KOPT-K1 (cell line): ENCODE measurements around the gene AKR1C2.
"Not testable (repeated sequence)": the region's sequence is repeated elsewhere in the genome, so short reads cannot be mapped to it uniquely, and the experiment has no call there.

Experiments used
- H3K27ac ChIP-seq: fragments of 200-600 bp; sonication (generic); 2 replicates; pipeline ENCODE4 v1.5.1; 2016; ENCODE audit warnings: antibody characterized with exemption, mild to moderate bottlenecking, low read depth, low read length; ENCODE audit not compliant: poor library complexity, severe bottlenecking
- H3K36me3 ChIP-seq: fragments of 200-600 bp; sonication (generic); 2 replicates; pipeline ENCODE4 v1.5.1; 2017; ENCODE audit warnings: antibody characterized with exemption, mild to moderate bottlenecking, low read length, moderate library complexity; ENCODE audit not compliant: insufficient read depth
- H3K9me3 ChIP-seq: fragments of 200-600 bp; sonication (generic); 2 replicates; pipeline ENCODE4 v1.5.1; 2017; ENCODE audit warnings: antibody characterized with exemption, low read length, mild to moderate bottlenecking; ENCODE audit not compliant: insufficient read depth, poor library complexity, severe bottlenecking

AKR1C2 gene

DNA sequence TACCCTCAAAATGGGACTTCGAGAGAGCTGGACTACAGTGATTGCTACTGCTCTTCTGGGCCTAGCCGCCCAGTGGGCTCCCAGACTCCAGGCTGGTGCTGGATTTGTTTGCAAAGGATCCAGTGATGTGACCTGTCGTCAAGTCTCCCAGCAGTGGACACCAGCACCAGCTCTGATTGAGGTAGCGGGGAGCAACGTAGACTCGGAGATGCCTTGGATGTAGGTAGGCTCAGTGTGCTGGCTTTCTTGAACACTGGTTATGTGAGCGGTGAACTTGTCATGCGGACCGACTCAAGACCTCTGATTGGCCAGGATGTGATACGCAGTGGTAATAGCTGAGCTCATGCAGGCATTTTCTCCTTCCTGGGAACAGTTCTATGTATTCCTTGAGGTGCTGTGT, 19.4 kb downstream of the AKR1C2 start:
- Histone ChIP-seq H3K36me3 (no peaks in the 10 kb centered on the region), H3K9me3 (no peaks in the 10 kb centered on the region), H3K27ac (no peak overlapping the region)

DNA sequence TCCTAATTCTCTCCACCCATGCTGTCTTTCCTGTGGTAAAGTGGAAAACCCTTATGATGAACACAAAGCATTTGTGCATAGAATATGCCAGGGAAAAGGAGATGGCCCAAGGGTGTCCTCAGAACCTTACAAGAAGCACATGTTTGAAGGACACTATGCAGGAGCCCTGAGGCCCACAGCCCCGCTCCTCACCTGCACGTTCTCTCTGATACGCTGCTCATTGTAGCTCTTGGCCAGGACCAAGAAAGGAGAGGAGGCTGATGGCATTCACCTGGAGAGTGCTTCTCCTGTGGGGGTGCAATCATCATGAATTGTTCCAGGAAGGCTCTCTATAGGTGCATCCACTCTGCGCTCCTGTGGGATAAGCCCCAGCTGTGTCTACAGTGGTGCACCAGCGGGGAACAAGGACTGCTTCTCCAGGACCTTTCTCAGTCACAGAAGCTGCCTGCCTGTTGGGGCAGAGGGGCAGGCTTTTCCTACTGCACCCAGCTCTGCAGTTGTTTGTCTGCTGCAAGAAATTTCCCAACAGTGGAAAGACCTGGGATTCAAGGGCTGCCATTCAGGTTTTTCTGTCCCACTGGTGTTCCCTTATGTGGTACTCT, 19.9 kb downstream of the AKR1C2 start:
- H3K9me3 ChIP-seq, result no peaks in the 10 kb centered on the region
- no peaks in the 10 kb centered on the region for H3K36me3 ChIP-seq
- no peak overlapping the region for H3K27ac ChIP-seq

DNA sequence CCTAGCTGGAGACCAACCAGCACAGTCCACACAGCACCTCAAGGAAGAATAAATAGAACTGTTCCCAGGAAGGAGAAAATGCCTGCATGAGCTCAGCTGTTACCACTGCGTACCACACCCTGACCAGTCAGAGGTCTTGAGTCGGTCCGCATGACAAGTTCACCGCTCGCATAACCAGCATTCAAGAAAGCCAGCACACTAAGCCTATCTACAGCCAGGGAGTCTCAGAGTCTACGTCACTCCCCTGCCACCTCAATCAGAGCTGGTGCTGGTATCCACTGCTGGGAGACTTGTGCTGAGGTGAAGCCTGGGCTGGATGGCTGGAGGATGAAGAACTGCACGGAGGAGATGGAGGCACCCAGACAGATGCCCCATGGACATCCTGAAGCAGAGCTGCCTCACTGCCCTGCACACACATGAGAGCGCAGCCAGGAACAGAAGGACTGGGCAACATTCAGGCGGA, 20.9 kb downstream of the AKR1C2 start:
- no peaks in the 10 kb centered on the region for H3K9me3 ChIP-seq
- no peak overlapping the region for H3K27ac ChIP-seq
- no peaks in the 10 kb centered on the region for H3K36me3 ChIP-seq

GRCh38 chr10:4981722-4982471, 21.8 kb downstream of the AKR1C2 start:
- Histone ChIP-seq H3K36me3 (no peaks in the 10 kb centered on the region), H3K9me3 (no peaks in the 10 kb centered on the region), H3K27ac (no peak overlapping the region)

DNA sequence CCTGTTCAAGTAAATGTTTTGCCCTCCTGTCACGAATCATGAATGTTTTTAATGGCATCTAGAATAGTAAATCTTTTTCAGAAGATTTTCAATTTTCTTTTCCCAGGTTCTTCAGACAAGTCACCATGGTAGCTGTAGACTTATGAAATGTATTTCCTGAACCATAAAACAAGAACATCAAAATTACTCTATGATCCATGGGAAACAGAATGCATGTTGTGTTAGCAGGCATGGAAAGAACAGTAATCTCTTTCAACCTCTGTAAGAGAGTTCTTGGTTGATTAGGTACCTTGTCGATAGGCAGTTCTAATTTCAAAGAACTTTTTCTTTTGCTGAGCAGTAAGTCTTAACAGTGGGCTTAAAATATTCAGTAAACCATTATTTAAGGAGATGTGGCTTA, 22.9 kb downstream of the AKR1C2 start:
- Histone ChIP-seq H3K36me3 (no peaks in the 10 kb centered on the region), H3K9me3 (no peaks in the 10 kb centered on the region), H3K27ac (no peak overlapping the region)

DNA sequence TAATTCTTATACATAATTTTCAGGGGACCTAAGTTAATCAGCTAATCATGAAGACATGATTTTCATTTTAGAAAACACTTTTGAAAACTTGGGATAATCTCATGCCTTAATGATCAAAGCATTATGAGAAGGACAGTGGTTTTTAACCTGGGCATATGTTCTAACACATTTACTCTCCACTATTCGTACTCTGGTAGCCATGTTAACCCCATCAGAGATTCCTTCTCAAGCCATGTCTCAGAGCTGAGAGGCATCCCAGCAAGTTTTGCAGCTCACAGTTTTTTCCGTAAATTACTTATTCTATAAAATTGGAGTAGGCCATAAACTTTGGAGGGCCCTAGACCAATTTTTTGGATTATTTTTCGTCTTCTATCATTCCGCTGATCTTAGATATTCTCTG, 24.8 kb downstream of the AKR1C2 start:
- Histone ChIP-seq H3K9me3 (no peaks in the 10 kb centered on the region), H3K27ac (no peak overlapping the region), H3K36me3 (no peaks in the 10 kb centered on the region)

- Histone ChIP-seq H3K27ac (no peak overlapping the region), H3K9me3 (no peaks in the 10 kb centered on the region), H3K36me3 (no peaks in the 10 kb centered on the region)
Measured at GRCh38 chr10:4977025-4977424, 26.6 kb downstream of the AKR1C2 start.

GRCh38 chr10:4974400-4974799, 29.3 kb downstream of the AKR1C2 start:
- not testable (repeated sequence) for H3K9me3 ChIP-seq, H3K36me3 ChIP-seq, H3K27ac ChIP-seq

DNA sequence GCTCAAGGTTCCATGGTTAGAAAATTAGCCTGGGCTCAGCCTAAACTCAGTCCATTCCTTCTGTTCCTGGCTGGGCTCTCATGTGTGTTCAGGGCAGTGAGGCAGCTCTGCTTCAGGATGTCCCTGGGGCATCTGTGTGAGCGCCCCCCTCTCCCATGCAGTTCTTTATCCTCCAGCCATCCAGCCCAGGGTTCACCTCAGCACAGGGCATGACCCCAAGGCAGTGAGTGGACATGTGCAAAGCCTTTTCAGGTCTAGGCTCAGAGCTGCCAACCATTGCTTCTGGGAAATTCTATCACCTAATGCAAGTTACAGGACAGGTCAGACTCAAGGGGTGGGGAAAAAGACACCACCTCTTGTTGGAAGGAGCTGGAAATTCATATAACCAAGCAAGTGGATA, 30.4 kb downstream of the AKR1C2 start:
- not testable (repeated sequence) for H3K36me3 ChIP-seq, H3K27ac ChIP-seq

GRCh38 chr10:4972369-4973142, 31.1 kb downstream of the AKR1C2 start:
- not testable (repeated sequence) for H3K9me3 ChIP-seq, H3K27ac ChIP-seq, H3K36me3 ChIP-seq

More for the DNA sequence above, 30.4 kb downstream of the AKR1C2 start:
- H3K9me3 ChIP-seq, result not testable (repeated sequence)

DNA sequence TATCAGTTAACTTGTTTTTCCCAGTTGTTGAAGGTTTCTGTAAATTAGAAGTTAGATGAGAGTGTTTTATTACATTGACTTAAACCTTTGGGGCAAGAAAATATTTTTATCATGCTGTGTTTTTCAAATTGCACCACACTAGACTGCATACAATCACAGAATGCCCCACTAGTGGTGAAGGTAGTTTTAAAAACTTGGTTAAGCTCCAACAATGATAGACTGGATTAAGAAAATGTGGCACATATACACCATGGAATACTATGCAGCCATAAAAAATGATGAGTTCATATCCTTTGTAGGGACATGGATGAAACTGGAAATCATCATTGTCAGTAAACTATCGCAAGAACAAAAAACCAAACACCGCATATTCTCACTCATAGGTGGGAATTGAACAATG, 33.3 kb downstream of the AKR1C2 start:
- H3K27ac ChIP-seq, H3K36me3 ChIP-seq: not testable (repeated sequence)

GRCh38 chr10:4969289-4969688, 34.4 kb downstream of the AKR1C2 start:
- H3K9me3 ChIP-seq, H3K36me3 ChIP-seq, H3K27ac ChIP-seq: not testable (repeated sequence)

More for the DNA sequence above, 33.3 kb downstream of the AKR1C2 start:
- not testable (repeated sequence) for H3K9me3 ChIP-seq

- not testable (repeated sequence) for H3K27ac ChIP-seq, H3K9me3 ChIP-seq, H3K36me3 ChIP-seq
Measured at GRCh38 chr10:4967189-4967588, 36.5 kb downstream of the AKR1C2 start.

- not testable (repeated sequence) for H3K27ac ChIP-seq, H3K9me3 ChIP-seq, H3K36me3 ChIP-seq
Measured at GRCh38 chr10:4965763-4966162, 37.9 kb downstream of the AKR1C2 start.

DNA sequence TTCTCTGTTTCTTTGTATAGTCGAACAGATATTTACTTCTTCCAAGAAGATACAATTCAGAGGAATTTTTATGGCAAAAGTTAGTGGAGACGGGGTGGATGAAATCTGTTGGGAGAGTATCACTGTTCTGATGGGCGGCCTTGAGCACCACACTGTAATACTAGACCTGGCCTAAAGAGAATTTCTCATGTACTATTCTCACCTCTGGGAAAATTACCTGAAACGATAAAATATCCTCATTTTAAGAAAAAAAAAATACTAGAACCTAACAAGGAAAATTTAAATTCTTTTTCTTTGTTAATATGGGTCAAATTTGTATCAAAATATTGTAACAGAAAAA, 39.9 kb downstream of the AKR1C2 start:
- H3K27ac ChIP-seq, H3K9me3 ChIP-seq, H3K36me3 ChIP-seq: not testable (repeated sequence)
